Stomach (tissue), 9 donors: ENCODE data around the gene SPAG9. TPM values are rescaled to one million over a fixed set of nuclear protein-coding genes. Genes with fewer than 3 reads are reported as not detected.
A peak's percentile ranks its signal among the peaks of the same experiment; 100 is the strongest.

Source experiments
- DNase-seq, 2 donors: peaks; one replicate each; pipeline versions ENCODE4 v3.0.0 to v3.0.0-alpha.2; 2013 to 2019
- H3K27ac ChIP-seq, 5 donors: fragments of 200-600 bp in 4 of 5; sonication (generic) in 4 of 5; one replicate each; pipeline ENCODE4 v1.5.1; 2013 to 2019; ENCODE audit warnings: mild to moderate bottlenecking in 1 of 5, moderate library complexity in 1 of 5
- H3K27me3 ChIP-seq, 3 donors: fragments of 200-600 bp; sonication (generic); one replicate each; pipeline ENCODE4 v1.5.1; 2017 to 2019; ENCODE audit warnings: mixed run types in 1 of 3
- H3K36me3 ChIP-seq, 4 donors: fragments of 200-600 bp; sonication (generic); 1 replicate in 3 of 4; 2 replicates in 1 of 4; pipeline ENCODE4 v1.5.1; 2016 to 2019
- H3K4me1 ChIP-seq, 4 donors: fragments of 200-600 bp; sonication (generic); one replicate each; pipeline ENCODE4 v1.5.1; 2016 to 2019
- H3K4me3 ChIP-seq, 4 donors: fragments of 200-600 bp; sonication (generic) in 3 of 4; one replicate each; pipeline ENCODE4 v1.5.1; 2016 to 2019; ENCODE audit warnings: mild to moderate bottlenecking in 1 of 4
- H3K9me3 ChIP-seq, 4 donors: fragments of 200-600 bp; sonication (generic); one replicate each; pipeline ENCODE4 v1.5.1; 2016 to 2019
- EP300 ChIP-seq: sonication (generic); formaldehyde crosslinking; IDR thresholded peaks from one replicate; pipeline ENCODE4 v1.6.1; 2017; ENCODE audit warnings: antibody characterized with exemption
- POLR2A ChIP-seq, 4 donors: fragments of 450-650 bp; IDR thresholded peaks; one replicate each; pipeline ENCODE4 v1.6.1; 2016; ENCODE audit warnings: antibody characterized with exemption in 4 of 4, control low read depth in 2 of 4, mild to moderate bottlenecking in 1 of 4, moderate library complexity in 1 of 4
- POLR2AphosphoS5 ChIP-seq, 3 donors: sonication (generic); formaldehyde crosslinking; IDR thresholded peaks; one replicate each; pipeline ENCODE4 v1.6.1; 2016; ENCODE audit warnings: antibody characterized with exemption in 3 of 3
- WGBS, 5 donors: extraction: QIAGEN DNeasy Blood & Tissue Kit in 3 of 5; methylation state at CpG; one replicate each; pipeline versions ENCODE4 v1.1.5 to v1.1.7; 2013 to 2018; 5-methylcytosine and 5-hydroxymethylcytosine counted together
- intact Hi-C: fragments of 100-400 bp; cut with DNase I; formaldehyde crosslinking; loops from one replicate; pipeline ENCODE4 v1.15.1; 2023; ENCODE audit warnings: low total_unique reads
- polyA plus RNA-seq, 3 donors: library from polyadenylated mRNA; stranded (reverse); fragments of 200-250 nt; gene quantifications; one replicate each; pipeline ENCODE4 v1.2.3, GENCODE V29; 2013
- total RNA-seq, 5 donors: library from RNA; depleted of rRNA; stranded (reverse); fragments of >200 nt; gene quantifications; one replicate each; pipeline versions ENCODE4 v1.1.0 to v1.2.3, GENCODE V29; 2014 to 2016
- TF ChIP-seq, protein P1 (sequence below), 7 experiments: fragments of 450-650 bp in 4 of 7; fragments of 200-600 bp in 3 of 7; sonication (generic) in 3 of 7; IDR thresholded peaks; one replicate each; pipeline ENCODE4 v1.5.1; 2016 to 2019; ENCODE audit warnings: antibody characterized with exemption in 7 of 7, control low read depth in 2 of 7, mild to moderate bottlenecking in 1 of 7
- donor health status: healthy with polysubstance abuse.
- donor health status: Bipolar disorder and iron deficiency.
- donor health status: healthy.

Gene SPAG9
- total and polyA plus RNA-seq, 8 donors: 10.2 to 209 (median 56.5) TPM

DNA sequence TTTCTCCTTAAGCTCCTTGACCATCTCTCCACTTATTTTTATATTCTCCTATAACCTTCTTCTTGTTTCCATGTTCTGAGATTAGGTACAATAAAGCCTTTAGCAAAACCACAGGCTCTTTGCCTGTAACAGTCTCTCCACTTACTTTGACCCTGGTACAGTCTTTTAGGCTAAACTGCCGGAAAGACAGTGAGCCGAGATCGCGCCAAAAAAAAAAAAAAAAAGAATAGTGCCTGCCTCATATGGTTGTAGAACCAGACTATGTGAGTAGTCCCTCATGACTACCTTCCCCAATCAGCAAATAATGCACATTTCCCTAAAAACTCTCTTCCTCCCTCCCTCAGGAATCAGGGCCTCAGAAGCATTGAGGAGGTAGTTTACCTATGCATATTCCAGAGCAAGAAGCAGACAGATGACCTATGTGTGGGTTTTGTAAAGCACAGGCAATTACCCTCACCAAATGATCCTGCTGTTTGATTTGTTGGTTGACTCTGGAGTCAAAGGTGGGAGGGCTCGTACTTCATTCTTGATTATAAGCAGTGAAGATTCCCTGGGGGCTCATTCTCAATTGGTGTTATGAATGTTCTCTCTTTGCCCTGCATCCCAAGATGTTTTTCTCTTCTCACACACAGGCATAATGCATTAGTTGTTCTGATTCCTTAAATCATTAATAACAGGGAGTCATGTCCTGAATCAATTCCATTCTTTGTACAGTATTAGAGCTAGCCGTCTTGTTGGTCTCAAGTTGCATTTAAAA, 23.8 kb upstream of the SPAG9 start:
- intact Hi-C loops: no loop called here
- 53 to 80% (median 72%) methylated on average over 4 to 6 of the region's 6 CpGs for WGBS, 5 donors

DNA sequence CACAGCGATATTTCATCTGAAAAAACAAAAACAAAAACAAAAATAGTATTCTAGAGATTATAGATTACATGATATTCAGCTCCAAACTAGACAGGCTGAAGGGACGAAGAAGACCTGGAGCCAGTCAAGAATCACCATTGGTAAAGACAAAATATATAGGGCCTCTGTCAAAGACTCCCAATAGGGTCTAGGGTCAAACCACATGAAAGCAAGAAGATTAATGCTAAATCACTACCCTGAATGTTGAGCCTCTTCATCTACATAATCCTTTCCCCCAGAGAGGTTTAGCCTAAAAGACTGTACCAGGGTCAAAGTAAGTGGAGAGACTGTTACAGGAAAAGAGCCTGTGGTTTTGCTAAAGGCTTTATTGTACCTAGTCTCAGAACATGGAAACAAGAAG, 21.9 kb upstream of the SPAG9 start:
- DNase-seq: no peak
- no peaks in the 10 kb centered on the region for H3K27me3 ChIP-seq
- 95 to 100% (median 98%) methylated on average over 2 of the region's 2 CpGs for WGBS, 5 donors
- intact Hi-C loops: no loop called here
- no peak overlapping the region for H3K27ac ChIP-seq
- H3K9me3 ChIP-seq: no peaks in the 10 kb centered on the region
- H3K36me3 ChIP-seq: no peaks in the 10 kb centered on the region
- TF ChIP-seq POLR2AphosphoS5 (IDR thresholded peaks at IDR 0.05): no peak
- no peak for TF ChIP-seq POLR2A (IDR thresholded peaks at IDR 0.05)
- TF ChIP-seq, protein P1, sequence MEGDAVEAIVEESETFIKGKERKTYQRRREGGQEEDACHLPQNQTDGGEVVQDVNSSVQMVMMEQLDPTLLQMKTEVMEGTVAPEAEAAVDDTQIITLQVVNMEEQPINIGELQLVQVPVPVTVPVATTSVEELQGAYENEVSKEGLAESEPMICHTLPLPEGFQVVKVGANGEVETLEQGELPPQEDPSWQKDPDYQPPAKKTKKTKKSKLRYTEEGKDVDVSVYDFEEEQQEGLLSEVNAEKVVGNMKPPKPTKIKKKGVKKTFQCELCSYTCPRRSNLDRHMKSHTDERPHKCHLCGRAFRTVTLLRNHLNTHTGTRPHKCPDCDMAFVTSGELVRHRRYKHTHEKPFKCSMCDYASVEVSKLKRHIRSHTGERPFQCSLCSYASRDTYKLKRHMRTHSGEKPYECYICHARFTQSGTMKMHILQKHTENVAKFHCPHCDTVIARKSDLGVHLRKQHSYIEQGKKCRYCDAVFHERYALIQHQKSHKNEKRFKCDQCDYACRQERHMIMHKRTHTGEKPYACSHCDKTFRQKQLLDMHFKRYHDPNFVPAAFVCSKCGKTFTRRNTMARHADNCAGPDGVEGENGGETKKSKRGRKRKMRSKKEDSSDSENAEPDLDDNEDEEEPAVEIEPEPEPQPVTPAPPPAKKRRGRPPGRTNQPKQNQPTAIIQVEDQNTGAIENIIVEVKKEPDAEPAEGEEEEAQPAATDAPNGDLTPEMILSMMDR (IDR thresholded peaks at IDR 0.05): no peak
- TF ChIP-seq EP300: no peak
- H3K4me3 ChIP-seq: no peak overlapping the region
- H3K4me1 ChIP-seq: no peaks in the 10 kb centered on the region

More for the DNA sequence above, 23.8 kb upstream of the SPAG9 start:
- no peak for TF ChIP-seq POLR2A (IDR thresholded peaks at IDR 0.05)
- TF ChIP-seq EP300: no peak
- TF ChIP-seq, protein P1 (IDR thresholded peaks at IDR 0.05): no peak
- no peak for TF ChIP-seq POLR2AphosphoS5 (IDR thresholded peaks at IDR 0.05)
- Histone ChIP-seq H3K27ac (no peak overlapping the region), H3K4me1 (no peaks in the 10 kb centered on the region), H3K9me3 (no peaks in the 10 kb centered on the region), H3K4me3 (no peak overlapping the region), H3K27me3 (no peaks in the 10 kb centered on the region), H3K36me3 (no peaks in the 10 kb centered on the region)
- no peak for DNase-seq

DNA sequence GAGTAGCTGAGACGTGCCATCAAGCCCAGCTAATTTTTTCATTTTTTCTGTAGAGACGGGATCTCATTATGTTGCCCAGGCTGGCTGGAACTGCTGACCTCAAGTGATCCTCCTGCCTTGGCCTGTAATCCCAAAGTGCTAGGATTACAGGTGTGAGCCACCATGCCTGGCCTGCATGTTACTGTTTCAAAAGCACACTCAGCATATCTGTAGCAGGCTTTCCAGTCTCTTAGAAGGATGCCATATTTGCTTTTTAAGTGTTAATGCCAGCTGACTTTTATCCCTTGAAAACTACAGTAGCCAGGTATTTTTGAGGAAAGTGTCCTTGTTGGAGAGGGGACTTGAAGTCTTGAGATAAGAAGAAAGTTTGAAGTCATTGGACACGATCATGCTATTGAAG, 15.3 kb upstream of the SPAG9 start:
- peaks cover 0 to 16% (median 5%) of the 10 kb centered on the region in 4 donors for H3K4me1 ChIP-seq
- TF ChIP-seq POLR2AphosphoS5 (IDR thresholded peaks at IDR 0.05): no peak
- no peak for TF ChIP-seq POLR2A (IDR thresholded peaks at IDR 0.05)
- TF ChIP-seq, protein P1 (IDR thresholded peaks at IDR 0.05): no peak
- TF ChIP-seq EP300: no peak
- no peaks in the 10 kb centered on the region for H3K27me3 ChIP-seq
- 93 to 96% (median 95%) methylated on average over 3 of the region's 3 CpGs for WGBS, 5 donors
- DNase-seq: no peak
- intact Hi-C loops: no loop called here
- H3K9me3 ChIP-seq: no peaks in the 10 kb centered on the region
- no peak overlapping the region for H3K4me3 ChIP-seq
- no peaks in the 10 kb centered on the region for H3K36me3 ChIP-seq
- no peak overlapping the region for H3K27ac ChIP-seq

DNA sequence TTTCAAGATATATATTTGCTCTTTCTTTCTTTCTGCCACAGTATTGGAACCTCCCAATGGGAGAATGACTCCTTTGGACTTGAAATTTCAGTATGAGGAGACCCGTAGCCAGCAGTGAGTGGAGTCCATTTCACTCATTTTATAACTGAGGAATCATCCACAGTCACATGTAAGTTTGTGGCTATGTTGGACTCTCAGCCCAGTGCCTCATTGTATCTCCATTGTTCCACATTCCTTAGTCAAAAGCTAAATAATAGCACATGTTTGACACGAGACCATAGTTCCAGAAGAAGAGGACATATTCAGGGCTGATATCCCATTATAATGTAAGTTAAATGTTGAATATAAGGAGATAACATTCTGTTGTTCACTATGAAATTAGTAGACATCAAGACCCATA, 12.7 kb upstream of the SPAG9 start:
- Histone ChIP-seq H3K4me3 (no peak overlapping the region), H3K27ac (peak overlapping the region in 3 of 5 donors; percentile 15 to 56 (median 22)), H3K36me3 (no peaks in the 10 kb centered on the region), H3K27me3 (no peaks in the 10 kb centered on the region), H3K9me3 (no peaks in the 10 kb centered on the region), H3K4me1 (peaks cover 0 to 16% (median 6%) of the 10 kb centered on the region in 4 donors)
- intact Hi-C loops: no loop called here
- WGBS, 5 donors: 59 to 71% (median 68%) methylated on average over 2 of the region's 2 CpGs
- TF ChIP-seq, protein P1 (IDR thresholded peaks at IDR 0.05): no peak
- no peak for DNase-seq
